AG10803 (cell line): Measurements from ENCODE around the gene EPS8L2.
"Not testable (repeated sequence)": the region's sequence is repeated elsewhere in the genome, so short reads cannot be mapped to it uniquely, and the experiment has no call there.

ENCODE experiments used
- DNase-seq: peaks from one replicate; pipeline ENCODE4 v3.0.0; 2010; ENCODE audit warnings: low read depth
- H3K4me3 ChIP-seq: 2 replicates; pipeline ENCODE4 v1.5.1; 2011; ENCODE audit warnings: mild to moderate bottlenecking, low read length, control low read depth
- TF ChIP-seq, protein P1 (sequence below): conservative IDR thresholded peaks from 2 replicates; pipeline ENCODE4 v1.5.1; 2011; ENCODE audit warnings: mild to moderate bottlenecking, low read length, control low read depth, inconsistent platforms

Gene EPS8L2

DNA sequence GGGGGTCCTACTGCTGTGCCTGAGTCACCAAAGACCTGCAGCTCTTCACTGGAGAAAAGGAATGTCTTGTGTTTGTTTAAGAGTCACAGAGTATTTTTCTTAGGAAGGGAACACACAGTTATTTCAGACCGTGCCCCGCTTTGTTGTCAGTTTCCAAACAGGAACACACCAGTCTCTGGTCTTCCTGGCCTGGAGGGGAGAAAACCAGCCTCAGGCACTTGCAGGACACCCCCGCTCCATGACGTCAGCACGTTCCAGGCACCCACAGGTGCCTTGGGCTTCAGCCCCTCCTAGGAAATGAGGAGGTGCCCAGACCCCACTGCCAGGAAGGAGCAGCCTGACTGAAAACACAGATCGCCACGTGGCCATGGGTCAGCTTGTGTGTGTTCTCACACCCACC lies 16.4 kb upstream of the EPS8L2 start:
- DNase-seq: no peak
- TF ChIP-seq, protein P1, sequence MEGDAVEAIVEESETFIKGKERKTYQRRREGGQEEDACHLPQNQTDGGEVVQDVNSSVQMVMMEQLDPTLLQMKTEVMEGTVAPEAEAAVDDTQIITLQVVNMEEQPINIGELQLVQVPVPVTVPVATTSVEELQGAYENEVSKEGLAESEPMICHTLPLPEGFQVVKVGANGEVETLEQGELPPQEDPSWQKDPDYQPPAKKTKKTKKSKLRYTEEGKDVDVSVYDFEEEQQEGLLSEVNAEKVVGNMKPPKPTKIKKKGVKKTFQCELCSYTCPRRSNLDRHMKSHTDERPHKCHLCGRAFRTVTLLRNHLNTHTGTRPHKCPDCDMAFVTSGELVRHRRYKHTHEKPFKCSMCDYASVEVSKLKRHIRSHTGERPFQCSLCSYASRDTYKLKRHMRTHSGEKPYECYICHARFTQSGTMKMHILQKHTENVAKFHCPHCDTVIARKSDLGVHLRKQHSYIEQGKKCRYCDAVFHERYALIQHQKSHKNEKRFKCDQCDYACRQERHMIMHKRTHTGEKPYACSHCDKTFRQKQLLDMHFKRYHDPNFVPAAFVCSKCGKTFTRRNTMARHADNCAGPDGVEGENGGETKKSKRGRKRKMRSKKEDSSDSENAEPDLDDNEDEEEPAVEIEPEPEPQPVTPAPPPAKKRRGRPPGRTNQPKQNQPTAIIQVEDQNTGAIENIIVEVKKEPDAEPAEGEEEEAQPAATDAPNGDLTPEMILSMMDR: no peak
- H3K4me3 ChIP-seq: no peak overlapping the region

DNA sequence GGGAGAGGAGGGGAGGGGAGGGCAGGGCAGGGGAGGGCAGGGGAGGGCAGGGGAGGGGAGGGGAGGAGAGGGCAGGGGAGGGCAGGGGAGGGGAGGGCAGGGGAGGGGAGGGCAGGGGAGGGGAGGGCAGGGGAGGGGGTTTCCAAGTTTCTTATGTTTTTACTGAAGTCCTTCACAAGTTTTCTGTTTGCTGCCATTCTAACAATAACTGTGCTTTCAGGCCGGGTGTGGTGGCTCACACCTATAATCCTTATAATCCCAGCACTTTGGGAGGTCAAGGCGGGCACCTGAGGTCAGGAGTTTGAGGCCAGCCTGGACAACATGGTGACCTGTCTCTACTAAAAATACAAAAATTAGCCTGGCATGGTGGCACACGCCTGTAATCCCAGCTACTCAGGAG lies 15.8 kb upstream of the EPS8L2 start:
- not testable (repeated sequence) for DNase-seq, H3K4me3 ChIP-seq

DNA sequence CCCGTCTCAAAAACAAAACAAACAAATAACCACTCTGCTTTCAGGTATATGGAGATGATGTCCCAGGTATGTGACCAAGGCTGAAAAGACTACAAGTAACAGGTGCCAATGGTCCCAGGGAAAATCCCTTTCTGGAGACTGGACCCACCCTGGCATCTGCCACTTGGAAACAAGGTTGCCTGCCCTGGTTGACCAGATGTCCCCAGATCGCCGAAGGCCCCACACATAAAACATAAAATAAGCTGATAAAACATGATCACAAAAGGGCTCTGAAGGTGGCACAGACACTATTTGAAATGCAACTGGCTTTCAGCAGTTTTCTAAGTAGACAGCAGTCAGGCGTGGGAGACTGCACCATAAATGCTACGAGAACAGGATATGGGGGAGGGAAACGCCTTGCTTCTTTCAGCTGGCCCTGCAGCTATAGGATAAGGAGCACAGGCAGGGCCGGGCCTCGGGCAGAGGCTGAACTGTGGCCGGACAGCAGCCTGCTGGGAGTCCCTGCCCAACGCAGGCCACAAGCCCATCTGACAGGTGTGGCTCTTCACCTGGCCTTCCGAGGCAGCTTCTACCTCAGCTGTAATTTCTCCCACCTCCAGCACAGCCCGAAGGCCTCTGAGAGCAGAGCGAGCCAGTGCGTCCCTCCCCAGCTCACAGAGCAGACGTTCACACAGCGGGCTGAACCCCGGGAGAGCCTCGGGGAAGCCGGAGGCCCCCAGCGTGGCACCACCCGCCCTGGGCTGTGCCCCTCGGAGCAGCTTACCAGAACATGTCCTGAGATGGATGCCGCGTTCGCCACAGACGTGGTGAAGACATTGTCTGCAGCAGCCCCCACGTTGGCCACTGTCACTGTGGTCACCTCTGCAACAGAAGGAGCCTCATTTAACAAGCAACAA lies 15.0 kb upstream of the EPS8L2 start:
- DNase-seq: no peak
- TF ChIP-seq, protein P1: no peak
- H3K4me3 ChIP-seq: no peak overlapping the region

DNA sequence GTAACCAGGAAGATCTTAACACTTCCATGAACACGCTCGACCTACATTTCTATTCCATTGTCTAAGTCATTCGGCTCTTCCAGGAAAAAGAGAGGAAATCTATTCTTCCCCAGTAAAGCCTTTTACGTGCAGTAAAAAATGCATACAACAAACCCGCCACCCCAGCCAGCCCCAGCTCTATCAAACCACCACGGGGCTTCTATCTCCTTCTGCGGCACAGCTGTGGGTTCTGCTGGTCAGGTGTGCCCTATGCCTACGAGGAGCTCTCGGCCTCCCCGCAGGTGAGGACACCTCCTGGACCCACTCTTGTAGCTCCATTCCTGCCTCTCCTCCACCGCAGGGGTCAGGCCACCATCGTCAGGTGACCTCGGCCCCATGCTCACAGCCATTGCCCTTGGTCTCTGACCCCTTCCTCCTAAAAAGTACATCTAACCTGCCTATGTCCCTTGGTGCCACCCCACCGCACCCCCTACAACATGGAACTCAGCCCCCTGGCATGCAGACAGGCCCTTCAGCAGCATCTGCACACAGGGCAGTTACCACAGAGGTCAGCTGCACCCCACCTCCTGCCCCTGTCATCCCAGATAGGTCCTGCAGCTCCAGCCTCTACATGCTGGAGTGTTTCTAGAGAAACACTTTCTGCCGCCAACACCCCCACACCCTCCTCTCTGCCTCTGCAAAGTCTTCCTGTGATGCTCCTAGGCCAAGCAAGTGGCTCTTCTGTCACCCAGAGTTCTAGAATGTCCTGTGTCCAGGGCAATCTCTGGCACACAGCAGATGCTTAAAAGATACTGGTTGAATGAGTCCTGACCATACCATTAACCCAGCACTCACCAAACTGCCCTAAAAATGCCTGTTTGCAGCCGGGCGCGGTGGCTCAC lies 14.1 kb upstream of the EPS8L2 start:
- TF ChIP-seq, protein P1: no peak
- H3K4me3 ChIP-seq: no peak overlapping the region
- no peak for DNase-seq

DNA sequence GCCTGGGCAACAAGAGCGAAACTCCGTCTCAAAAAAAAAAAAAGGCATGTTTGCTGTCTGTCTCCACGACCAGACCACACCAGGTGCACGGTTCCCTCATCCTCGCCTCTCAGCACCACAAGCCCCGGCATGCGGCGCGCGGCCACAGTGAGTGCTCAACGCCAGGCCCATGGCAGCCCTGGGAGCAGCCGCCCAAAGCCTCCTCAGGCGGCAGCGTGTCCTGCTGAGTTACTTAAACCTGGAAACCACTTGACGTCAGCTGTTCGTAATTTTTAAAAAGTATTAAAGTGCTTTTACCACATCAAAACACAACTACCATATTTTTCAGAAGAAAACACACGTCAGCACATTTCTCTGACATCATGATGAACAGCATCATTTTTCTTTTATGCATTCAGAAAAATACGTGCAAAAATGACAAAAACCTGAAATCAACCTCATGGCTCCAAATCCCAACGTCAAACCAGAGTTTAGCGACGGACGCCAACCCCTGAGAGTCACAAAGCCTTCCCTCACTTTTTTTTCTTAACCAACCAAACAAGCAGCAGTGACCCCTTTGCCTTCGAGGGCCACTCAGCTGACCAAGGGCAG lies 13.1 kb upstream of the EPS8L2 start:
- peak overlapping the region; percentile 57 for H3K4me3 ChIP-seq
- no peak for DNase-seq
- TF ChIP-seq, protein P1: no peak

DNA sequence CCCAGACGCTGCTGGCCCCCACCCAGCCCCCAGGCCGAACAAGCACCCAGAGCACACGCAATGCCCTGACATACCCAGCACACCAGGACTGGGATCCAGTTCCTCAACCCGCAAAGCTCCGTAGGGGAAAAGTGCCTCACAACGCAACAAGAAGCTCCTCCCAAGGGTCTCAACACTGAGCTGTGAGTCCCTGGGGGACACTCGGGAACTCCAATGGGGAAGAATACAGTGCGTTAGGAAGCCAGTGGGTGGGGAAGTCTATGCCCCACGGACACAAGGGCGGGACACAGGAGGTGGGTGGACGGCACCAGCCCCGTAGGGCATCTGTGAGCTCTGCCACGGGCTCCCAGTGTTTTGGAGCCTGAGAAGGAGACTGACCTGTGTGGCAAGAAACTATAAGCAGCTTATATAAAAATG lies 12.6 kb upstream of the EPS8L2 start:
- DNase-seq: peak; percentile 43
- TF ChIP-seq, protein P1: no peak
- H3K4me3 ChIP-seq: peak overlapping the region; percentile 57

DNA sequence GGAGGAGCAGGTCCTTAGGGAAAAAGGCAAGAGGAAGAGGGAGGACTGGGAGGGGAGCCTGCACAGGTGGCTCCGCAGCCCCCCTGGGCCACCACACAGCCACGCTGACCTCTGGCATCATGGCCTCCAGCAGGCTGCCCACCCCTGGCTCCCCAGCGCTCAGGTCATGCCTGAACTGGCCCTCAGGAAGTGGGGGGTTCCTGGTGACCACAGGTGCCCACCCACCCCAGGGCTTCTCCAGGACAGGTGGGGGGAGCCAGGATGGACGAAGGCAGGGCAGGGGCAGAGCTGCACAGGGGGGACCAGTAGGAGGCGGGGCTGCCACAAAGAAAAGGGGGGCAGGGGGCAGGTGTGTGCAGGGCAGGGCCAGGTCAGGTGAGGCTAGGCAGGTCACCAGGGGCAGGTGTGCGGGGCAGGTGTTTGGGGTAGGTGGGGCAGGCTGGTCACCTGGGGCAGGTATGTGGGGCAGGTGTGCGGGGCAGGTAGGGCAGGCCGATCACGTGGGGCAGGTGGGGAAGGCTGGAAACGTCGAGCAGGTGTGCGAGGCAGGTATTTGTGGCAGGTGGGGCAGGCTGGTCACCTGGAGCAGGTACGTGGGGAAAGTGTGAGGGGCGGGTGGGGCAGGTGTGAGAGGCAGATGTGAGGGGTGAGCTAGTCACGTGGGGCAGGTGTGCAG lies 12.0 kb upstream of the EPS8L2 start:
- DNase-seq: no peak
- H3K4me3 ChIP-seq: peak overlapping the region; percentile 57
- TF ChIP-seq, protein P1: no peak
